ENCODE data around the gene RPS14. TPM values are rescaled to one million over a fixed set of nuclear protein-coding genes. Genes with fewer than 3 reads are reported as not detected.

Gene RPS14
- total and polyA plus RNA-seq, 9 of the 15 experiments (the other 6 are each of a cell fraction or from before 2014, with no cell fraction given): 1,824 to 5,983 (median 3,017) TPM

- TF ChIP-seq THAP12 (CRISPR knock-in tag; IDR thresholded peaks at IDR 0.05) (no peak; the same call in 1 of the 2 replicates), EWSR1 (IDR thresholded peaks at IDR 0.05; ENCODE audit: borderline replicate concordance, low read depth, partially characterized antibody) (no peak), NCOR1 (IDR thresholded peaks at IDR 0.05) (peak; percentile 95), NR3C1 (CRISPR knock-in tag; IDR thresholded peaks at IDR 0.05) (no peak), IFI16 (CRISPR knock-in tag; IDR thresholded peaks at IDR 0.05) (no peak), KAT2B (IDR thresholded peaks at IDR 0.05; ENCODE audit: low read depth, low read length) (no peak), RBM39 (optimal IDR thresholded peaks at IDR 0.05; ENCODE audit: low read depth, low read length) (no peak), TSC22D4 (tag; IDR thresholded peaks at IDR 0.05) (no peak), ZNF431 (CRISPR knock-in tag; IDR thresholded peaks at IDR 0.05) (no peak), PREB (CRISPR knock-in tag; IDR thresholded peaks at IDR 0.05) (no peak), NCOA2 (IDR thresholded peaks at IDR 0.05; ENCODE audit: partially characterized antibody in 2 of 2) (no peak), EHMT2 (IDR thresholded peaks at IDR 0.05) (0 out of 2 replicates have a peak, but pooled peaks have one; percentile 37), ELF4 (CRISPR knock-in tag; IDR thresholded peaks at IDR 0.05) (peak; percentile 89), HSF4 (CRISPR knock-in tag; IDR thresholded peaks at IDR 0.05; ENCODE audit: borderline replicate concordance) (no peak), NONO (IDR thresholded peaks at IDR 0.05; ENCODE audit: low read depth in 2 of 2, low read length in 1 of 2) (no peak; a peak in 1 of 4 replicates), MCM3 (IDR thresholded peaks at IDR 0.05) (no peak), ZNF217 (CRISPR knock-in tag; IDR thresholded peaks at IDR 0.05) (no peak), HNRNPK (IDR thresholded peaks at IDR 0.05; ENCODE audit: low read depth, low read length, poor library complexity, severe bottlenecking) (no peak), SRSF9 (IDR thresholded peaks at IDR 0.05; ENCODE audit: borderline replicate concordance, low read depth, low read length) (no peak), ZNF280A (IDR thresholded peaks at IDR 0.05; ENCODE audit: low read depth, partially characterized antibody) (no peak), DPF2 (IDR thresholded peaks at IDR 0.05) (peak; percentile 94), ZSCAN32 (CRISPR knock-in tag; IDR thresholded peaks at IDR 0.05) (no peak), HDAC3 (IDR thresholded peaks at IDR 0.05; ENCODE audit: borderline replicate concordance, partially characterized antibody) (peak; percentile 49), ZNF175 (CRISPR knock-in tag; IDR thresholded peaks at IDR 0.05; ENCODE audit: low read depth) (0 out of 2 replicates have a peak, but pooled peaks have one; percentile 32)
These were observed 32.5 kb upstream of the RPS14 start (continued) for GRCh38 chr5:150481972-150482406.
